HepG2 (cell line): ENCODE results near the gene MACROD2. TPM values are rescaled to one million over a fixed set of nuclear protein-coding genes. Genes with fewer than 3 reads are reported as not detected.

Experiments used
- ARHGAP35 ChIP-seq: sonication (generic); formaldehyde crosslinking; IDR thresholded peaks from 2 replicates; pipeline ENCODE4 v1.9.0; 2022; ENCODE audit warnings: mild to moderate bottlenecking, inconsistent platforms, moderate library complexity, missing genetic modification reagents, borderline replicate concordance
- ATAD3A ChIP-seq: sonication (generic); formaldehyde crosslinking; IDR thresholded peaks from 2 replicates; pipeline ENCODE4 v1.4.0; 2020; ENCODE audit warnings: missing genetic modification reagents
- CBX5 ChIP-seq: sonication (generic); formaldehyde crosslinking; IDR thresholded peaks from 2 replicates; pipeline ENCODE4 v1.4.0; 2020; ENCODE audit warnings: missing genetic modification reagents, borderline replicate concordance
- DNMT1 ChIP-seq: sonication (generic); formaldehyde crosslinking; IDR thresholded peaks from 2 replicates; pipeline ENCODE4 v1.5.1; 2020; ENCODE audit warnings: mild to moderate bottlenecking, missing genetic modification reagents
- FLYWCH1 ChIP-seq: sonication (generic); formaldehyde crosslinking; IDR thresholded peaks from 2 replicates; pipeline ENCODE4 v1.8.1; 2023; ENCODE audit warnings: mild to moderate bottlenecking, missing genetic modification reagents
- HES4 ChIP-seq: sonication (generic); formaldehyde crosslinking; IDR thresholded peaks from 2 replicates; pipeline ENCODE4 v1.9.0; 2021; ENCODE audit warnings: mild to moderate bottlenecking, missing genetic modification reagents, borderline replicate concordance
- JUND ChIP-seq: sonication (generic); formaldehyde crosslinking; IDR thresholded peaks from 2 replicates; pipeline ENCODE4 v1.8.0; 2022; ENCODE audit warnings: mild to moderate bottlenecking, missing genetic modification reagents
- NCOA1 ChIP-seq: sonication (generic); formaldehyde crosslinking; IDR thresholded peaks from 2 replicates; pipeline ENCODE4 v1.9.0; 2021; ENCODE audit warnings: missing genetic modification reagents
- NFRKB ChIP-seq: fragments of 450-650 bp; IDR thresholded peaks from 2 replicates; pipeline ENCODE4 v1.6.1; 2017
- RXRB ChIP-seq: IDR thresholded peaks from 2 replicates; pipeline ENCODE4 v1.6.1; 2016; ENCODE audit warnings: borderline replicate concordance, missing genetic modification reagents, missing compliant biosample characterization
- SRSF4 ChIP-seq: fragments of 200-400 bp; formaldehyde crosslinking; IDR thresholded peaks from one replicate; pipeline ENCODE4 v1.6.1; 2018; ENCODE audit warnings: mild to moderate bottlenecking, low read depth, low read length, moderate library complexity; ENCODE audit not compliant: poor library complexity, severe bottlenecking
- ZMAT3 ChIP-seq: sonication (generic); formaldehyde crosslinking; conservative IDR thresholded peaks from 2 replicates; pipeline ENCODE4 v1.7.0; 2021; ENCODE audit warnings: missing genetic modification reagents
- ZNF235 ChIP-seq: sonication (generic); formaldehyde crosslinking; IDR thresholded peaks from 2 replicates; pipeline ENCODE4 v1.8.1; 2023; ENCODE audit warnings: mild to moderate bottlenecking, missing genetic modification reagents, borderline replicate concordance
- polyA plus RNA-seq, 8 experiments: library from polyadenylated mRNA; depleted of rRNA in 3 of 8; stranded (reverse) in 7 of 8; unstranded in 1 of 8; fragments of >200 nt; fragmentation: Illumina TruSeq in 4 of 8; extraction: Trizol in 4 of 8; gene quantifications; 2 replicates each; pipeline versions ENCODE4 v1.2.1 to v1.2.3, GENCODE V29; 2011 to 2016; ENCODE audit warnings: low read depth in 4 of 8, missing spikeins in 1 of 8, mixed read lengths in 1 of 8; ENCODE audit not compliant: insufficient read depth in 1 of 8
- total RNA-seq, 5 experiments: library from RNA; depleted of rRNA; stranded (reverse); fragments of >200 nt; fragmentation: Illumina TruSeq; extraction: Trizol; gene quantifications; 2 replicates each; pipeline ENCODE4 v1.2.3, GENCODE V29; 2016; ENCODE audit warnings: low read depth in 1 of 5
- TF ChIP-seq, protein P1 (sequence below): sonication (generic); formaldehyde crosslinking; IDR thresholded peaks from 2 replicates; pipeline ENCODE4 v1.4.0; 2020; ENCODE audit warnings: missing genetic modification reagents, borderline replicate concordance
- TF ChIP-seq, protein P2 (sequence below): sonication (generic); formaldehyde crosslinking; IDR thresholded peaks from 2 replicates; pipeline ENCODE4 v1.4.0; 2020; ENCODE audit warnings: missing genetic modification reagents

Gene MACROD2
- total and polyA plus RNA-seq, 2 of the 13 experiments (the other 11 are each of a cell fraction or from before 2014, with no cell fraction given): 0.13 to 0.51 TPM

DNA sequence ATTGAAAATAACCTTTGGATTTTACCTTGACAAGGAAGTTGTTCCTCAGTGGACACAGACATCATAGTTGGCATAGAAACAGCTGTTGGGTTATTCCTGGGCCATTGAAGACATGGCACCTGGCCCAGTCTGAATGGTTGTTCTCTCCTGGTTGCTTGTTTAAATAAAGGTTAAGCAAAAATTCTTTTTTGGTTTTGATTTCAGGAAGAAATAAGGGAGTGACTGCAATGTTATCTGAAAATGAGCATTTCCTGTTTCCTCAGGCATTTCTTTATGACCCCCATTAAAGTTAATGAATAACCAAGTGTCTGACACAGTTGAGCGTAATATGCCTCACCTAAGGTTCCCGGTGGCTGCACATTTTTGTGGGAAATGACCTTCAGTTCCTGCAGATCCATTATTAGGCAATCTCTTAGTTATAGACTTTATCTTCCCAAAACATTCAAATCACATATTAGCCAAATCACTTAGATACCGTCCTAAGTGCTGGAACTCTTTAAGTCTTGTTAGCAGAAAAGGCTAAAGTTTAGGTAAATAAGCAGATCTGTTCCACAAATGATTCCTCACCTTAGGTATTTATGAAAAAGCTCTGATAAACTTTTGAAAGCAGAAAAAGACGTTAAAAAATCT, 990.8 kb downstream of the MACROD2 start (continued):
- TF ChIP-seq ZNF235 (CRISPR knock-in tag): no peak; the same call in 1 of the 2 replicates
- TF ChIP-seq NFRKB: no peak
- TF ChIP-seq FLYWCH1 (CRISPR knock-in tag): no peak
- 0 out of 2 replicates have a peak, but pooled peaks have one; percentile 59 for TF ChIP-seq ARHGAP35
- no peak for TF ChIP-seq ATAD3A
- TF ChIP-seq, protein P1, sequence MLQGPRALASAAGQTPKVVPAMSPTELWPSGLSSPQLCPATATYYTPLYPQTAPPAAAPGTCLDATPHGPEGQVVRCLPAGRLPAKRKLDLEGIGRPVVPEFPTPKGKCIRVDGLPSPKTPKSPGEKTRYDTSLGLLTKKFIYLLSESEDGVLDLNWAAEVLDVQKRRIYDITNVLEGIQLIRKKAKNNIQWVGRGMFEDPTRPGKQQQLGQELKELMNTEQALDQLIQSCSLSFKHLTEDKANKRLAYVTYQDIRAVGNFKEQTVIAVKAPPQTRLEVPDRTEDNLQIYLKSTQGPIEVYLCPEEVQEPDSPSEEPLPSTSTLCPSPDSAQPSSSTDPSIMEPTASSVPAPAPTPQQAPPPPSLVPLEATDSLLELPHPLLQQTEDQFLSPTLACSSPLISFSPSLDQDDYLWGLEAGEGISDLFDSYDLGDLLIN (CRISPR knock-in tag): no peak
- TF ChIP-seq, protein P2, sequence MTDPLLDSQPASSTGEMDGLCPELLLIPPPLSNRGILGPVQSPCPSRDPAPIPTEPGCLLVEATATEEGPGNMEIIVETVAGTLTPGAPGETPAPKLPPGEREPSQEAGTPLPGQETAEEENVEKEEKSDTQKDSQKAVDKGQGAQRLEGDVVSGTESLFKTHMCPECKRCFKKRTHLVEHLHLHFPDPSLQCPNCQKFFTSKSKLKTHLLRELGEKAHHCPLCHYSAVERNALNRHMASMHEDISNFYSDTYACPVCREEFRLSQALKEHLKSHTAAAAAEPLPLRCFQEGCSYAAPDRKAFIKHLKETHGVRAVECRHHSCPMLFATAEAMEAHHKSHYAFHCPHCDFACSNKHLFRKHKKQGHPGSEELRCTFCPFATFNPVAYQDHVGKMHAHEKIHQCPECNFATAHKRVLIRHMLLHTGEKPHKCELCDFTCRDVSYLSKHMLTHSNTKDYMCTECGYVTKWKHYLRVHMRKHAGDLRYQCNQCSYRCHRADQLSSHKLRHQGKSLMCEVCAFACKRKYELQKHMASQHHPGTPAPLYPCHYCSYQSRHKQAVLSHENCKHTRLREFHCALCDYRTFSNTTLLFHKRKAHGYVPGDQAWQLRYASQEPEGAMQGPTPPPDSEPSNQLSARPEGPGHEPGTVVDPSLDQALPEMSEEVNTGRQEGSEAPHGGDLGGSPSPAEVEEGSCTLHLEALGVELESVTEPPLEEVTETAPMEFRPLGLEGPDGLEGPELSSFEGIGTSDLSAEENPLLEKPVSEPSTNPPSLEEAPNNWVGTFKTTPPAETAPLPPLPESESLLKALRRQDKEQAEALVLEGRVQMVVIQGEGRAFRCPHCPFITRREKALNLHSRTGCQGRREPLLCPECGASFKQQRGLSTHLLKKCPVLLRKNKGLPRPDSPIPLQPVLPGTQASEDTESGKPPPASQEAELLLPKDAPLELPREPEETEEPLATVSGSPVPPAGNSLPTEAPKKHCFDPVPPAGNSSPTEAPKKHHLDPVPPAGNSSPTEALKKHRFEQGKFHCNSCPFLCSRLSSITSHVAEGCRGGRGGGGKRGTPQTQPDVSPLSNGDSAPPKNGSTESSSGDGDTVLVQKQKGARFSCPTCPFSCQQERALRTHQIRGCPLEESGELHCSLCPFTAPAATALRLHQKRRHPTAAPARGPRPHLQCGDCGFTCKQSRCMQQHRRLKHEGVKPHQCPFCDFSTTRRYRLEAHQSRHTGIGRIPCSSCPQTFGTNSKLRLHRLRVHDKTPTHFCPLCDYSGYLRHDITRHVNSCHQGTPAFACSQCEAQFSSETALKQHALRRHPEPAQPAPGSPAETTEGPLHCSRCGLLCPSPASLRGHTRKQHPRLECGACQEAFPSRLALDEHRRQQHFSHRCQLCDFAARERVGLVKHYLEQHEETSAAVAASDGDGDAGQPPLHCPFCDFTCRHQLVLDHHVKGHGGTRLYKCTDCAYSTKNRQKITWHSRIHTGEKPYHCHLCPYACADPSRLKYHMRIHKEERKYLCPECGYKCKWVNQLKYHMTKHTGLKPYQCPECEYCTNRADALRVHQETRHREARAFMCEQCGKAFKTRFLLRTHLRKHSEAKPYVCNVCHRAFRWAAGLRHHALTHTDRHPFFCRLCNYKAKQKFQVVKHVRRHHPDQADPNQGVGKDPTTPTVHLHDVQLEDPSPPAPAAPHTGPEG: no peak
- peak; percentile 95 for TF ChIP-seq RXRB (CRISPR knock-in tag)
- TF ChIP-seq ZMAT3 (CRISPR knock-in tag): no peak
- no peak for TF ChIP-seq SRSF4
- TF ChIP-seq NCOA1 (CRISPR knock-in tag): no peak
- peak; percentile 78; the same call in 1 of the 2 replicates for TF ChIP-seq CBX5 (CRISPR knock-in tag)
- no peak for TF ChIP-seq JUND (CRISPR knock-in tag)
- TF ChIP-seq DNMT1: no peak
- TF ChIP-seq HES4 (CRISPR knock-in tag): no peak
